ENCODE results near the gene GNMT. TPM values are rescaled to one million over a fixed set of nuclear protein-coding genes. Genes with fewer than 3 reads are reported as not detected.
A peak's percentile ranks its signal among the peaks of the same experiment; 100 is the strongest.

GNMT gene
- total and polyA plus RNA-seq, 2 donors (not counting 1 experiment from before 2014, with no cell fraction given): 2.0 to 5.9 TPM

GRCh38 chr6:42921801-42922200, 38.8 kb upstream of the GNMT start:
- no peaks in the 10 kb centered on the region for H4K20me1 ChIP-seq (ENCODE audit: control insufficient read depth, insufficient read depth, low read length, poor library complexity, severe bottlenecking)
- H3K4me3 Mint-ChIP-seq: no peak overlapping the region
- peaks cover 0 to 10% of the 10 kb centered on the region in 2 donors for H3K4me1 ChIP-seq (ENCODE audit: control insufficient read depth in 2 of 2, insufficient read depth in 2 of 2, low read length in 2 of 2)
- no peaks in the 10 kb centered on the region for H3K27me3 Mint-ChIP-seq
- H3K4me3 ChIP-seq (ENCODE audit: control extremely low read depth in 1 of 5, extremely low read depth in 1 of 5, insufficient read depth in 1 of 5, low read depth in 2 of 5, low read length in 4 of 5): no peak overlapping the region
- no peaks in the 10 kb centered on the region for H3K9me3 Mint-ChIP-seq (ENCODE audit: insufficient read depth)
- no peak for TF ChIP-seq EZH2 (IDR thresholded peaks at IDR 0.05; ENCODE audit: borderline replicate concordance, insufficient read depth, low read depth, low read length, poor library complexity, severe bottlenecking)
- TF ChIP-seq CTCF (IDR thresholded peaks at IDR 0.05): no peak
- no peak overlapping the region for H2AFZ ChIP-seq (ENCODE audit: insufficient read depth, low read depth, low read length, poor library complexity, severe bottlenecking)
- no peak for DNase-seq
- ChIA-PET POLR2A (interaction anchor here (0.6 kb wide), 2 partner anchors 80 to 220 kb away, joined by 3 read pairs; no protein-coding TSS in a partner anchor), CTCF (interaction anchor here (0.6 kb wide), 1 partner anchor 707 kb away, joined by 4 read pairs; no protein-coding TSS in a partner anchor)
- no peaks in the 10 kb centered on the region for H3K27me3 ChIP-seq (replicated peaks in 1 of 4; ENCODE audit: control extremely low read depth in 1 of 4, control insufficient read depth in 3 of 4, insufficient read depth in 4 of 4, low read length in 3 of 4)
- peaks cover 11% of the 10 kb centered on the region for H3K4me1 Mint-ChIP-seq
- H3K27ac Mint-ChIP-seq: no peak overlapping the region
- no peaks in the 10 kb centered on the region for H3K36me3 ChIP-seq (replicated peaks in 1 of 2; ENCODE audit: control extremely low read depth in 1 of 2, control insufficient read depth in 1 of 2, extremely low read depth in 1 of 2, insufficient read depth in 2 of 2, low read length in 1 of 2)
- no peak overlapping the region for H3K9ac ChIP-seq (ENCODE audit: low read length)
- WGBS (ENCODE audit: insufficient coverage): 68% methylated on average over 4 of the region's 6 CpGs
- ATAC-seq (ENCODE audit: low read depth): no peak
- no peak overlapping the region for H3K4me2 ChIP-seq (replicated peaks; ENCODE audit: low read depth, low read length, poor library complexity, severe bottlenecking)
- peaks cover 9% of the 10 kb centered on the region for H3K79me2 ChIP-seq (ENCODE audit: control insufficient read depth, insufficient read depth, low read length)
- no peak overlapping the region for H3K27ac ChIP-seq (ENCODE audit: low read length in 2 of 2)
- no peaks in the 10 kb centered on the region for H3K9me3 ChIP-seq (ENCODE audit: control extremely low read depth in 1 of 3, control insufficient read depth in 2 of 3, insufficient read depth in 1 of 3, low read length in 2 of 3)
- intact Hi-C loops (cut with micrococcal nuclease): loop anchor here (10.0 kb wide), 1 partner anchor 593 kb away; the partner anchor contains the start of genes LRRC73, POLR1C and YIPF3

- Mint-ChIP-seq H3K27ac (peak overlapping the region; percentile 2), H3K27me3 (no peaks in the 10 kb centered on the region), H3K4me3 (no peak overlapping the region), H3K9me3 (ENCODE audit: insufficient read depth) (no peaks in the 10 kb centered on the region), H3K4me1 (peaks cover 16% of the 10 kb centered on the region)
- Histone ChIP-seq H3K4me1 (ENCODE audit: control insufficient read depth in 2 of 2, insufficient read depth in 2 of 2, low read length in 2 of 2) (peaks cover 7 to 18% of the 10 kb centered on the region in 2 donors), H4K20me1 (ENCODE audit: control insufficient read depth, insufficient read depth, low read length, poor library complexity, severe bottlenecking) (no peaks in the 10 kb centered on the region), H3K4me3 (ENCODE audit: control extremely low read depth in 1 of 5, extremely low read depth in 1 of 5, insufficient read depth in 1 of 5, low read depth in 2 of 5, low read length in 4 of 5) (no peak overlapping the region), H3K27me3 (replicated peaks in 1 of 4; ENCODE audit: control extremely low read depth in 1 of 4, control insufficient read depth in 3 of 4, insufficient read depth in 4 of 4, low read length in 3 of 4) (no peaks in the 10 kb centered on the region), H3K9ac (ENCODE audit: low read length) (no peak overlapping the region), H3K4me2 (replicated peaks; ENCODE audit: low read depth, low read length, poor library complexity, severe bottlenecking) (no peak overlapping the region), H3K79me2 (ENCODE audit: control insufficient read depth, insufficient read depth, low read length) (peaks cover 9% of the 10 kb centered on the region), H3K27ac (ENCODE audit: low read length in 2 of 2) (no peak overlapping the region), H2AFZ (ENCODE audit: insufficient read depth, low read depth, low read length, poor library complexity, severe bottlenecking) (no peak overlapping the region), H3K36me3 (replicated peaks in 1 of 2; ENCODE audit: control extremely low read depth in 1 of 2, control insufficient read depth in 1 of 2, extremely low read depth in 1 of 2, insufficient read depth in 2 of 2, low read length in 1 of 2) (no peaks in the 10 kb centered on the region), H3K9me3 (ENCODE audit: control extremely low read depth in 1 of 3, control insufficient read depth in 2 of 3, insufficient read depth in 1 of 3, low read length in 2 of 3) (no peaks in the 10 kb centered on the region)
- ChIA-PET POLR2A (no interaction called here), CTCF (no interaction called here)
- DNase-seq: no peak
- TF ChIP-seq CTCF (IDR thresholded peaks at IDR 0.05) (no peak), EZH2 (IDR thresholded peaks at IDR 0.05; ENCODE audit: borderline replicate concordance, insufficient read depth, low read depth, low read length, poor library complexity, severe bottlenecking) (no peak)
- ATAC-seq (ENCODE audit: low read depth): no peak
- 92% methylated on average over 2 of the region's 2 CpGs for WGBS (ENCODE audit: insufficient coverage)
- intact Hi-C loops (cut with micrococcal nuclease): loop anchor here (10.0 kb wide), 1 partner anchor 591 kb away; the partner anchor contains the start of genes LRRC73, POLR1C and YIPF3
Observed at GRCh38 chr6:42923666-42924065, 36.9 kb upstream of the GNMT start.
